ENCODE measurements around the gene PI16. TPM values are rescaled to one million over a fixed set of nuclear protein-coding genes. Genes with fewer than 3 reads are reported as not detected.

The PI16 gene
- total and polyA plus RNA-seq, 2 of the 13 experiments (the other 11 are each of a cell fraction or from before 2014, with no cell fraction given) = not detected

GRCh38 chr6:36985808-36986703, 31.5 kb downstream of the PI16 start, which contains the start of gene MTCH1 (continued):
- TF ChIP-seq ZHX1 (CRISPR knock-in tag; IDR thresholded peaks at IDR 0.05; ENCODE audit: low read depth) (peak; percentile 74; the same call in 1 of the 2 replicates), ZNF282 (IDR thresholded peaks at IDR 0.05; ENCODE audit: partially characterized antibody) (no peak), TSC22D2 (CRISPR knock-in tag; IDR thresholded peaks at IDR 0.05; ENCODE audit: borderline replicate concordance) (peak; percentile 84), HNF1A (IDR thresholded peaks at IDR 0.05; ENCODE audit: low read depth) (no peak), HNF1A (CRISPR knock-in tag; IDR thresholded peaks at IDR 0.05; ENCODE audit: borderline replicate concordance) (peak; percentile 77; the same call in 1 of the 2 replicates), HDAC1 (CRISPR knock-in tag; IDR thresholded peaks at IDR 0.05) (peak; percentile 77; the same call in 1 of the 2 replicates), PRDM15 (CRISPR knock-in tag; IDR thresholded peaks at IDR 0.05) (peak; percentile 62; the same call in 1 of the 2 replicates), TBL1XR1 (IDR thresholded peaks at IDR 0.05; ENCODE audit: borderline replicate concordance, low read length, partially characterized antibody) (no peak), ZNF180 (CRISPR knock-in tag; IDR thresholded peaks at IDR 0.05; ENCODE audit: borderline replicate concordance, low read depth) (no peak), FOXK1 (CRISPR knock-in tag; IDR thresholded peaks at IDR 0.05; ENCODE audit: borderline replicate concordance, low read depth) (0 out of 2 replicates have a peak, but pooled peaks have one; percentile 38), HMG20B (CRISPR knock-in tag; conservative IDR thresholded peaks at IDR 0.05) (0 out of 2 replicates have a peak, but pooled peaks have one; percentile 12), SKI (IDR thresholded peaks at IDR 0.05; ENCODE audit: partially characterized antibody) (peak; percentile 80), ZNF280D (CRISPR knock-in tag; IDR thresholded peaks at IDR 0.05) (0 out of 2 replicates have a peak, but pooled peaks have one; percentile 36)

Measured in HepG2 (cell line).